HepG2 (cell line): ENCODE results near the gene CDKN3. TPM values are rescaled to one million over a fixed set of nuclear protein-coding genes. Genes with fewer than 3 reads are reported as not detected.

ENCODE experiments used
- HDAC2 ChIP-seq: sonication (generic); formaldehyde crosslinking; IDR thresholded peaks from 2 replicates; pipeline ENCODE4 v1.4.0; 2020; ENCODE audit warnings: missing genetic modification reagents
- JDP2 ChIP-seq: sonication (generic); formaldehyde crosslinking; IDR thresholded peaks from 2 replicates; pipeline ENCODE4 v1.8.1; 2022; ENCODE audit warnings: missing genetic modification reagents, borderline replicate concordance
- KLF13 ChIP-seq: sonication (generic); formaldehyde crosslinking; IDR thresholded peaks from 2 replicates; pipeline ENCODE4 v1.4.0; 2020; ENCODE audit warnings: mild to moderate bottlenecking, missing genetic modification reagents
- MED1 ChIP-seq: sonication (generic); formaldehyde crosslinking; IDR thresholded peaks from 2 replicates; pipeline ENCODE4 v1.4.0; 2020; ENCODE audit warnings: missing genetic modification reagents
- MIXL1 ChIP-seq: IDR thresholded peaks from 2 replicates; pipeline ENCODE4 v1.6.1; 2016
- MTA3 ChIP-seq: sonication (generic); formaldehyde crosslinking; IDR thresholded peaks from 2 replicates; pipeline ENCODE4 v1.4.0; 2020; ENCODE audit warnings: missing genetic modification reagents
- RBFOX2 ChIP-seq: fragments of 200-400 bp; formaldehyde crosslinking; IDR thresholded peaks from 2 replicates; pipeline ENCODE4 v1.6.1; 2017; ENCODE audit warnings: low read depth, mild to moderate bottlenecking, low read length
- SETDB1 ChIP-seq: sonication (generic); formaldehyde crosslinking; IDR thresholded peaks from 2 replicates; pipeline ENCODE4 v1.5.1; 2020; ENCODE audit warnings: missing genetic modification reagents, mild to moderate bottlenecking, borderline replicate concordance
- TBL1XR1 ChIP-seq: fragments of 150-350 bp; IDR thresholded peaks from 2 replicates; pipeline ENCODE4 v1.6.1; 2014; ENCODE audit warnings: borderline replicate concordance, low read length; ENCODE audit not compliant: partially characterized antibody
- ZNF10 ChIP-seq: sonication (generic); formaldehyde crosslinking; IDR thresholded peaks from 2 replicates; pipeline ENCODE4 v1.4.0; 2020; ENCODE audit warnings: mild to moderate bottlenecking, low read depth, missing genetic modification reagents, borderline replicate concordance
- ZNF180 ChIP-seq: sonication (generic); formaldehyde crosslinking; IDR thresholded peaks from 2 replicates; pipeline ENCODE4 v1.4.0; 2020; ENCODE audit warnings: low read depth, missing genetic modification reagents, borderline replicate concordance
- ZNF232 ChIP-seq: sonication (generic); formaldehyde crosslinking; IDR thresholded peaks from 2 replicates; pipeline ENCODE4 v1.4.0; 2020; ENCODE audit warnings: missing genetic modification reagents, borderline replicate concordance
- ZNF282 ChIP-seq: fragments of 450-650 bp; IDR thresholded peaks from 2 replicates; pipeline ENCODE4 v1.6.1; 2018; ENCODE audit not compliant: partially characterized antibody
- ZNF34 ChIP-seq: sonication (generic); formaldehyde crosslinking; IDR thresholded peaks from 2 replicates; pipeline ENCODE4 v1.4.0; 2020; ENCODE audit warnings: mild to moderate bottlenecking, missing genetic modification reagents, borderline replicate concordance
- ZNF451 ChIP-seq: sonication (generic); formaldehyde crosslinking; IDR thresholded peaks from 2 replicates; pipeline ENCODE4 v1.5.0; 2020; ENCODE audit warnings: mild to moderate bottlenecking, missing genetic modification reagents
- polyA plus RNA-seq, 8 experiments: library from polyadenylated mRNA; depleted of rRNA in 3 of 8; stranded (reverse) in 7 of 8; unstranded in 1 of 8; fragments of >200 nt; fragmentation: Illumina TruSeq in 4 of 8; extraction: Trizol in 4 of 8; gene quantifications; 2 replicates each; pipeline versions ENCODE4 v1.2.1 to v1.2.3, GENCODE V29; 2011 to 2016; ENCODE audit warnings: low read depth in 4 of 8, missing spikeins in 1 of 8, mixed read lengths in 1 of 8; ENCODE audit not compliant: insufficient read depth in 1 of 8
- total RNA-seq, 5 experiments: library from RNA; depleted of rRNA; stranded (reverse); fragments of >200 nt; fragmentation: Illumina TruSeq; extraction: Trizol; gene quantifications; 2 replicates each; pipeline ENCODE4 v1.2.3, GENCODE V29; 2016; ENCODE audit warnings: low read depth in 1 of 5
- TF ChIP-seq, protein P1 (sequence below): sonication (generic); formaldehyde crosslinking; IDR thresholded peaks from 2 replicates; pipeline ENCODE4 v1.4.0; 2020; ENCODE audit warnings: missing genetic modification reagents
- TF ChIP-seq, protein P2 (sequence below): sonication (generic); formaldehyde crosslinking; IDR thresholded peaks from 2 replicates; pipeline ENCODE4 v1.4.0; 2020; ENCODE audit warnings: missing genetic modification reagents, mild to moderate bottlenecking, borderline replicate concordance
- TF ChIP-seq, protein P3 (sequence below): sonication (generic); formaldehyde crosslinking; IDR thresholded peaks from 2 replicates; pipeline ENCODE4 v1.8.1; 2023; ENCODE audit warnings: mild to moderate bottlenecking, inconsistent platforms, moderate library complexity, missing genetic modification reagents, borderline replicate concordance
- TF ChIP-seq, protein P4 (sequence below): fragments of 450-650 bp; IDR thresholded peaks from 2 replicates; pipeline ENCODE4 v1.6.1; 2017
- TF ChIP-seq, protein P5 (sequence below): sonication (generic); formaldehyde crosslinking; IDR thresholded peaks from 2 replicates; pipeline ENCODE4 v1.8.1; 2023; ENCODE audit warnings: missing genetic modification reagents, inconsistent platforms, borderline replicate concordance

Gene CDKN3
- total and polyA plus RNA-seq, 2 of the 13 experiments (the other 11 are each of a cell fraction or from before 2014, with no cell fraction given), result 63.0 to 88.9 TPM

DNA sequence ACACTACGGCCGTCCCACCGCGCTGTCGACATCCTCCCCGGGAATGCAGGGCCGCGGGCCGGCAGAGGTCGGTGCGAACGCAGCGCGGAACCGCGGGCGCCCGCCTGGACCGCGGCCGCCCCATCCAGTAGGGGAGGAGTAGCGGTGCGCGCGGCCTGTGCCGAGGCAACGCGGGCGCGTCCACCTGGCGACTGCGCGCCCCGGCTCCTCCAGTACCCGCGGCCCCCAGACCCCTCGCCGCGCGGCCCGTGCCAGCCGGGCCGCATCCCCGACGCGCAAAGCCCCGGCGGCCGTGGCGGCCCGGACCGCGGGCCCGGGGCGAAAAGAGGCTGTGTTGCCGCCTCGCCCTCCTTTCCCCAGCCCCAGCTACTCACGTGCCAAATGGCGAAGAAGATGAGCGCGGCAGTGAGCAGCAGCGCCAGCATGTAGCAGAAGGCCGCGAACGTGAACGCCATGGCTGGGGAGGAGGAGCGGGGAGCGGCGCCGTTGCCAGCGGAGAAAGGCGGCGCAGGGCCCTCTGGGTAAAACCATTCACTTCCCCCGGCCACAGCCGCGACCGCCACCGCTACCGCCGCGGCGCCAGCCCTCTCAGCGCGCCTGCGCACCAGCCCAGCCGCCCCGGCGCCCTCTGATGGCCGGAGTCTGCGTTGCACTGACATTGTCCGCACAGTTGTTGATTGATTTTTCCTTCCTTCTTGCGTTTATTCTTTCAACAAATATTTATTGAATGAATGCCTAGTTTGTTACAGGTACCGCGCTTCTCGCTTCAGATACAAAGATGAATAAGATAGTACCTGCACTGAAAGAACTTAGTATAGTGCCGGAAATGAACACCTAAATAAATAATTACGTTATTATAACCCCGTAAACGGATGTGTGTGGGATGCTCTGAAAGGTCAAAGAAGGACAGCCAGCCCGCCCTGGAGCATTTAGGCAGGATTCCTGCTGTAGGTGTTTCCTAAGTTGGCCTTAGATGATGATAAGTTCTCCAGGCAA is 44.4 kb downstream of the CDKN3 start, which contains the start of gene CNIH1 (continued):
- TF ChIP-seq ZNF10 (no peak), TBL1XR1 (no peak), MTA3 (CRISPR knock-in tag) (no peak), SETDB1 (CRISPR knock-in tag) (no peak), ZNF34 (no peak), ZNF232 (CRISPR knock-in tag) (no peak), JDP2 (CRISPR knock-in tag) (peak; percentile 37; the same call in 1 of the 2 replicates), KLF13 (CRISPR knock-in tag) (no peak), ZNF180 (CRISPR knock-in tag) (no peak), ZNF451 (no peak; the same call in 1 of the 2 replicates), RBFOX2 (peak; percentile 98), HDAC2 (CRISPR knock-in tag) (0 out of 2 replicates have a peak, but pooled peaks have one; percentile 20), ZNF282 (no peak), MED1 (CRISPR knock-in tag) (peak; percentile 69; the same call in 1 of the 2 replicates), MIXL1 (CRISPR knock-in tag) (peak; percentile 36; the same call in 1 of the 2 replicates)
- TF ChIP-seq, protein P1, sequence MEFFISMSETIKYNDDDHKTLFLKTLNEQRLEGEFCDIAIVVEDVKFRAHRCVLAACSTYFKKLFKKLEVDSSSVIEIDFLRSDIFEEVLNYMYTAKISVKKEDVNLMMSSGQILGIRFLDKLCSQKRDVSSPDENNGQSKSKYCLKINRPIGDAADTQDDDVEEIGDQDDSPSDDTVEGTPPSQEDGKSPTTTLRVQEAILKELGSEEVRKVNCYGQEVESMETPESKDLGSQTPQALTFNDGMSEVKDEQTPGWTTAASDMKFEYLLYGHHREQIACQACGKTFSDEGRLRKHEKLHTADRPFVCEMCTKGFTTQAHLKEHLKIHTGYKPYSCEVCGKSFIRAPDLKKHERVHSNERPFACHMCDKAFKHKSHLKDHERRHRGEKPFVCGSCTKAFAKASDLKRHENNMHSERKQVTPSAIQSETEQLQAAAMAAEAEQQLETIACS (CRISPR knock-in tag), result peak; percentile 91
- TF ChIP-seq, protein P2, sequence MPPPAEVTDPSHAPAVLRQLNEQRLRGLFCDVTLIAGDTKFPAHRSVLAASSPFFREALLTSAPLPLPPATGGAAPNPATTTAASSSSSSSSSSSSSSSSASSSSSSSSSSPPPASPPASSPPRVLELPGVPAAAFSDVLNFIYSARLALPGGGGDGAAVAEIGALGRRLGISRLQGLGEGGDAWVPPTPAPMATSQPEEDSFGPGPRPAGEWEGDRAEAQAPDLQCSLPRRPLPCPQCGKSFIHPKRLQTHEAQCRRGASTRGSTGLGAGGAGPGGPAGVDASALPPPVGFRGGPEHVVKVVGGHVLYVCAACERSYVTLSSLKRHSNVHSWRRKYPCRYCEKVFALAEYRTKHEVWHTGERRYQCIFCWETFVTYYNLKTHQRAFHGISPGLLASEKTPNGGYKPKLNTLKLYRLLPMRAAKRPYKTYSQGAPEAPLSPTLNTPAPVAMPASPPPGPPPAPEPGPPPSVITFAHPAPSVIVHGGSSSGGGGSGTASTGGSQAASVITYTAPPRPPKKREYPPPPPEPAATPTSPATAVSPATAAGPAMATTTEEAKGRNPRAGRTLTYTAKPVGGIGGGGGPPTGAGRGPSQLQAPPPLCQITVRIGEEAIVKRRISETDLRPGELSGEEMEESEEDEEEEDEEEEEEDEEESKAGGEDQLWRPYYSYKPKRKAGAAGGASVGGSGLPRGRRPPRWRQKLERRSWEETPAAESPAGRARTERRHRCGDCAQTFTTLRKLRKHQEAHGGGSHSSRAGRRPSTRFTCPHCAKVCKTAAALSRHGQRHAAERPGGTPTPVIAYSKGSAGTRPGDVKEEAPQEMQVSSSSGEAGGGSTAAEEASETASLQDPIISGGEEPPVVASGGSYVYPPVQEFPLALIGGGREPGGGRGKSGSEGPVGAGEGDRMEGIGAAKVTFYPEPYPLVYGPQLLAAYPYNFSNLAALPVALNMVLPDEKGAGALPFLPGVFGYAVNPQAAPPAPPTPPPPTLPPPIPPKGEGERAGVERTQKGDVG (CRISPR knock-in tag), result no peak
- TF ChIP-seq, protein P3, sequence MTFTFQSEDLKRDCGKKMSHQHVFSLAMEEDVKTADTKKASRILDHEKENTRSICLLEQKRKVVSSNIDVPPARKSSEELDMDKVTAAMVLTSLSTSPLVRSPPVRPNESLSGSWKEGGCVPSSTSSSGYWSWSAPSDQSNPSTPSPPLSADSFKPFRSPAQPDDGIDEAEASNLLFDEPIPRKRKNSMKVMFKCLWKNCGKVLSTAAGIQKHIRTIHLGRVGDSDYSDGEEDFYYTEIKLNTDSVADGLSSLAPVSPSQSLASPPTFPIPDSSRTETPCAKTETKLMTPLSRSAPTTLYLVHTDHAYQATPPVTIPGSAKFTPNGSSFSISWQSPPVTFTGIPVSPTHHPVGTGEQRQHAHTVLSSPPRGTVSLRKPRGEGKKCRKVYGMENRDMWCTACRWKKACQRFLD (CRISPR knock-in tag), result no peak
- TF ChIP-seq, protein P4, sequence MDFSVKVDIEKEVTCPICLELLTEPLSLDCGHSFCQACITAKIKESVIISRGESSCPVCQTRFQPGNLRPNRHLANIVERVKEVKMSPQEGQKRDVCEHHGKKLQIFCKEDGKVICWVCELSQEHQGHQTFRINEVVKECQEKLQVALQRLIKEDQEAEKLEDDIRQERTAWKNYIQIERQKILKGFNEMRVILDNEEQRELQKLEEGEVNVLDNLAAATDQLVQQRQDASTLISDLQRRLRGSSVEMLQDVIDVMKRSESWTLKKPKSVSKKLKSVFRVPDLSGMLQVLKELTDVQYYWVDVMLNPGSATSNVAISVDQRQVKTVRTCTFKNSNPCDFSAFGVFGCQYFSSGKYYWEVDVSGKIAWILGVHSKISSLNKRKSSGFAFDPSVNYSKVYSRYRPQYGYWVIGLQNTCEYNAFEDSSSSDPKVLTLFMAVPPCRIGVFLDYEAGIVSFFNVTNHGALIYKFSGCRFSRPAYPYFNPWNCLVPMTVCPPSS, result no peak
- TF ChIP-seq, protein P5, sequence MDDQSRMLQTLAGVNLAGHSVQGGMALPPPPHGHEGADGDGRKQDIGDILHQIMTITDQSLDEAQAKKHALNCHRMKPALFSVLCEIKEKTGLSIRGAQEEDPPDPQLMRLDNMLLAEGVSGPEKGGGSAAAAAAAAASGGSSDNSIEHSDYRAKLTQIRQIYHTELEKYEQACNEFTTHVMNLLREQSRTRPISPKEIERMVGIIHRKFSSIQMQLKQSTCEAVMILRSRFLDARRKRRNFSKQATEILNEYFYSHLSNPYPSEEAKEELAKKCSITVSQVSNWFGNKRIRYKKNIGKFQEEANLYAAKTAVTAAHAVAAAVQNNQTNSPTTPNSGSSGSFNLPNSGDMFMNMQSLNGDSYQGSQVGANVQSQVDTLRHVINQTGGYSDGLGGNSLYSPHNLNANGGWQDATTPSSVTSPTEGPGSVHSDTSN, result no peak
